Measurements from ENCODE around the gene PLXNA4.
"Not testable (repeated sequence)": the region's sequence is repeated elsewhere in the genome, so short reads cannot be mapped to it uniquely, and the experiment has no call there.

PLXNA4 gene

GRCh38 chr7:132397070-132397469 is 179.2 kb downstream of the PLXNA4 start:
- Mint-ChIP-seq H3K4me1 (ENCODE audit: low read depth) (no peaks in the 10 kb centered on the region), H3K36me3 (ENCODE audit: low read depth) (no peaks in the 10 kb centered on the region), H3K27ac (no peak overlapping the region), H3K9me3 (peaks cover 4% of the 10 kb centered on the region), H3K4me3 (no peak overlapping the region), H3K27me3 (no peaks in the 10 kb centered on the region)

- Mint-ChIP-seq H3K4me3 (no peak overlapping the region), H3K27me3 (no peaks in the 10 kb centered on the region), H3K27ac (no peak overlapping the region)
These were observed 180.9 kb downstream of the PLXNA4 start for GRCh38 chr7:132395361-132395760.

GRCh38 chr7:132394283-132395198 is 181.7 kb downstream of the PLXNA4 start:
- Mint-ChIP-seq H3K4me1 (ENCODE audit: low read depth) (no peaks in the 10 kb centered on the region), H3K27me3 (no peaks in the 10 kb centered on the region), H3K27ac (no peak overlapping the region), H3K4me3 (no peak overlapping the region), H3K36me3 (ENCODE audit: low read depth) (no peaks in the 10 kb centered on the region), H3K9me3 (no peaks in the 10 kb centered on the region)

More at GRCh38 chr7:132395361-132395760, 180.9 kb downstream of the PLXNA4 start:
- H3K4me1 Mint-ChIP-seq (ENCODE audit: low read depth), result no peaks in the 10 kb centered on the region
- H3K36me3 Mint-ChIP-seq (ENCODE audit: low read depth), result no peaks in the 10 kb centered on the region
- no peaks in the 10 kb centered on the region for H3K9me3 Mint-ChIP-seq

GRCh38 chr7:132393789-132394261 is 182.4 kb downstream of the PLXNA4 start:
- H3K4me3 Mint-ChIP-seq, result no peak overlapping the region
- H3K9me3 Mint-ChIP-seq, result no peaks in the 10 kb centered on the region
- H3K27ac Mint-ChIP-seq, result no peak overlapping the region
- no peaks in the 10 kb centered on the region for H3K4me1 Mint-ChIP-seq (ENCODE audit: low read depth)
- no peaks in the 10 kb centered on the region for H3K36me3 Mint-ChIP-seq (ENCODE audit: low read depth)
- no peaks in the 10 kb centered on the region for H3K27me3 Mint-ChIP-seq

GRCh38 chr7:132392713-132393112 is 183.6 kb downstream of the PLXNA4 start:
- no peak overlapping the region for H3K4me3 Mint-ChIP-seq
- no peak overlapping the region for H3K27ac Mint-ChIP-seq
- H3K4me1 Mint-ChIP-seq (ENCODE audit: low read depth), result no peaks in the 10 kb centered on the region
- no peaks in the 10 kb centered on the region for H3K9me3 Mint-ChIP-seq
- no peaks in the 10 kb centered on the region for H3K27me3 Mint-ChIP-seq
- H3K36me3 Mint-ChIP-seq (ENCODE audit: low read depth), result no peaks in the 10 kb centered on the region

GRCh38 chr7:132390705-132391104 is 185.6 kb downstream of the PLXNA4 start:
- Mint-ChIP-seq H3K27me3 (no peaks in the 10 kb centered on the region), H3K36me3 (ENCODE audit: low read depth) (no peaks in the 10 kb centered on the region), H3K4me1 (ENCODE audit: low read depth) (no peaks in the 10 kb centered on the region), H3K27ac (no peak overlapping the region), H3K9me3 (no peaks in the 10 kb centered on the region), H3K4me3 (no peak overlapping the region)

- not testable (repeated sequence) for H3K9me3 Mint-ChIP-seq; H3K4me3 Mint-ChIP-seq; H3K27ac Mint-ChIP-seq; H3K36me3 Mint-ChIP-seq (ENCODE audit: low read depth); H3K27me3 Mint-ChIP-seq; H3K4me1 Mint-ChIP-seq (ENCODE audit: low read depth)
These were observed 186.2 kb downstream of the PLXNA4 start for GRCh38 chr7:132390049-132390448.

- H3K27ac Mint-ChIP-seq, result no peak overlapping the region
- H3K4me1 Mint-ChIP-seq (ENCODE audit: low read depth), result no peaks in the 10 kb centered on the region
- no peak overlapping the region for H3K4me3 Mint-ChIP-seq
- H3K9me3 Mint-ChIP-seq, result no peaks in the 10 kb centered on the region
- H3K27me3 Mint-ChIP-seq, result no peaks in the 10 kb centered on the region
- no peaks in the 10 kb centered on the region for H3K36me3 Mint-ChIP-seq (ENCODE audit: low read depth)
These were observed 187.6 kb downstream of the PLXNA4 start for GRCh38 chr7:132388688-132389087.

GRCh38 chr7:132387596-132387995 is 188.7 kb downstream of the PLXNA4 start:
- Mint-ChIP-seq H3K9me3 (no peaks in the 10 kb centered on the region), H3K27ac (no peak overlapping the region), H3K4me3 (no peak overlapping the region), H3K27me3 (no peaks in the 10 kb centered on the region), H3K4me1 (ENCODE audit: low read depth) (no peaks in the 10 kb centered on the region), H3K36me3 (ENCODE audit: low read depth) (no peaks in the 10 kb centered on the region)

- H3K27ac Mint-ChIP-seq, result no peak overlapping the region
- H3K27me3 Mint-ChIP-seq, result peaks cover 3% of the 10 kb centered on the region
These were observed 190.0 kb downstream of the PLXNA4 start for GRCh38 chr7:132386201-132386681.

GRCh38 chr7:132383962-132384361 is 192.3 kb downstream of the PLXNA4 start:
- Mint-ChIP-seq H3K27ac (no peak overlapping the region), H3K4me3 (no peak overlapping the region), H3K36me3 (ENCODE audit: low read depth) (no peaks in the 10 kb centered on the region), H3K27me3 (peaks cover 3% of the 10 kb centered on the region), H3K9me3 (no peaks in the 10 kb centered on the region), H3K4me1 (ENCODE audit: low read depth) (no peaks in the 10 kb centered on the region)

More at GRCh38 chr7:132386201-132386681, 190.0 kb downstream of the PLXNA4 start:
- no peak overlapping the region for H3K4me3 Mint-ChIP-seq
- no peaks in the 10 kb centered on the region for H3K4me1 Mint-ChIP-seq (ENCODE audit: low read depth)
- no peaks in the 10 kb centered on the region for H3K9me3 Mint-ChIP-seq
- no peaks in the 10 kb centered on the region for H3K36me3 Mint-ChIP-seq (ENCODE audit: low read depth)

GRCh38 chr7:132381742-132382472 is 194.4 kb downstream of the PLXNA4 start:
- no peaks in the 10 kb centered on the region for H3K36me3 Mint-ChIP-seq (ENCODE audit: low read depth)

GRCh38 chr7:132380059-132380458 is 196.2 kb downstream of the PLXNA4 start:
- H3K9me3 Mint-ChIP-seq, result no peaks in the 10 kb centered on the region
- no peaks in the 10 kb centered on the region for H3K4me1 Mint-ChIP-seq (ENCODE audit: low read depth)
- H3K36me3 Mint-ChIP-seq (ENCODE audit: low read depth), result no peaks in the 10 kb centered on the region
- H3K27me3 Mint-ChIP-seq, result peaks cover 3% of the 10 kb centered on the region
- H3K27ac Mint-ChIP-seq, result no peak overlapping the region
- H3K4me3 Mint-ChIP-seq, result no peak overlapping the region

More at GRCh38 chr7:132381742-132382472, 194.4 kb downstream of the PLXNA4 start:
- H3K4me1 Mint-ChIP-seq (ENCODE audit: low read depth), result no peaks in the 10 kb centered on the region
- H3K4me3 Mint-ChIP-seq, result no peak overlapping the region
- no peak overlapping the region for H3K27ac Mint-ChIP-seq
- H3K27me3 Mint-ChIP-seq, result peaks cover 3% of the 10 kb centered on the region
- no peaks in the 10 kb centered on the region for H3K9me3 Mint-ChIP-seq

- Mint-ChIP-seq H3K4me1 (ENCODE audit: low read depth) (no peaks in the 10 kb centered on the region), H3K4me3 (no peak overlapping the region), H3K27me3 (peaks cover 3% of the 10 kb centered on the region), H3K36me3 (ENCODE audit: low read depth) (no peaks in the 10 kb centered on the region), H3K9me3 (no peaks in the 10 kb centered on the region), H3K27ac (no peak overlapping the region)
These were observed 197.0 kb downstream of the PLXNA4 start for GRCh38 chr7:132379292-132379691.

Measured in stimulated activated naive CD8-positive, alpha-beta T cell treated with anti-CD3 and anti-CD28 coated beads, Interleukin-15, Interleukin-2, amounts not matched to agents 100 ng/mL and 50 ng/mL, for 24 hours (primary cell).